Liver (tissue), 9 donors: ENCODE measurements around the gene DEDD. TPM values are rescaled to one million over a fixed set of nuclear protein-coding genes. Genes with fewer than 3 reads are reported as not detected.

Experiments used
- DNase-seq: peaks from one replicate; pipeline ENCODE4 v3.0.0-alpha.2; 2017; ENCODE audit warnings: low spot score
- H3K27ac ChIP-seq, 2 donors: one replicate each; pipeline ENCODE4 v1.7.0; 2013; ENCODE audit warnings: inconsistent platforms in 2 of 2, low read length in 2 of 2, control low read depth in 1 of 2, low read depth in 1 of 2, mild to moderate bottlenecking in 1 of 2
- H3K27me3 ChIP-seq, 4 donors: one replicate each; pipeline versions ENCODE4 v1.6.1 to v1.7.0; 2013; ENCODE audit warnings: low read length in 3 of 4, inconsistent platforms in 1 of 4, mild to moderate bottlenecking in 1 of 4, moderate library complexity in 1 of 4; ENCODE audit not compliant: control insufficient read depth in 4 of 4, insufficient read depth in 4 of 4
- H3K36me3 ChIP-seq, 4 donors: one replicate each; pipeline versions ENCODE4 v1.6.1 to v1.7.0; 2013; ENCODE audit warnings: low read length in 3 of 4, mild to moderate bottlenecking in 3 of 4, low read depth in 1 of 4, moderate library complexity in 1 of 4; ENCODE audit not compliant: control insufficient read depth in 4 of 4, insufficient read depth in 3 of 4
- H3K4me1 ChIP-seq, 4 donors: one replicate each; pipeline versions ENCODE4 v1.6.1 to v1.7.0; 2013; ENCODE audit warnings: low read length in 3 of 4, mild to moderate bottlenecking in 3 of 4, moderate library complexity in 1 of 4; ENCODE audit not compliant: control insufficient read depth in 4 of 4, insufficient read depth in 4 of 4
- H3K4me3 ChIP-seq, 3 donors: one replicate each; pipeline versions ENCODE4 v1.6.1 to v1.7.0; 2013; ENCODE audit warnings: low read length in 3 of 3, control low read depth in 1 of 3, low read depth in 1 of 3, mild to moderate bottlenecking in 1 of 3
- H3K9ac ChIP-seq, 2 donors: one replicate each; pipeline ENCODE4 v1.7.0; 2013; ENCODE audit warnings: low read length in 2 of 2, mild to moderate bottlenecking in 2 of 2, moderate library complexity in 2 of 2, control low read depth in 1 of 2, low read depth in 1 of 2
- H3K9me3 ChIP-seq, 4 donors: one replicate each; pipeline versions ENCODE4 v1.6.1 to v1.7.0; 2013; ENCODE audit warnings: low read length in 3 of 4; ENCODE audit not compliant: control insufficient read depth in 4 of 4
- ATF3 ChIP-seq: IDR thresholded peaks from 2 replicates; pipeline ENCODE4 v1.6.1; 2016; ENCODE audit warnings: antibody characterized with exemption
- CTCF ChIP-seq: fragments of 150-350 bp; IDR thresholded peaks from 2 replicates; pipeline ENCODE4 v1.5.1; 2017; ENCODE audit warnings: improper control_type of control experiment, low read depth, low read length; ENCODE audit not compliant: missing input control
- EGR1 ChIP-seq, 2 donors: IDR thresholded peaks; 2 replicates each; pipeline ENCODE4 v1.6.1; 2016 to 2018; ENCODE audit warnings: antibody characterized with exemption in 2 of 2, low read depth in 2 of 2
- FOXA1 ChIP-seq: IDR thresholded peaks from 2 replicates; pipeline ENCODE4 v1.6.1; 2016; ENCODE audit warnings: antibody characterized with exemption
- FOXA2 ChIP-seq: IDR thresholded peaks from 2 replicates; pipeline ENCODE4 v1.6.1; 2016; ENCODE audit warnings: antibody characterized with exemption
- GABPA ChIP-seq, 2 donors: IDR thresholded peaks in 1 of 2; conservative IDR thresholded peaks in 1 of 2; 2 replicates each; pipeline ENCODE4 v1.6.1; 2016; ENCODE audit warnings: antibody characterized with exemption in 2 of 2, mild to moderate bottlenecking in 1 of 2, moderate library complexity in 1 of 2
- JUND ChIP-seq, 2 donors: IDR thresholded peaks; 2 replicates each; pipeline ENCODE4 v1.6.1; 2016; ENCODE audit warnings: antibody characterized with exemption in 2 of 2
- MAX ChIP-seq: IDR thresholded peaks from 2 replicates; pipeline ENCODE4 v1.6.1; 2016; ENCODE audit warnings: antibody characterized with exemption
- NR2F2 ChIP-seq: IDR thresholded peaks from 2 replicates; pipeline ENCODE4 v1.6.1; 2016; ENCODE audit warnings: antibody characterized with exemption
- RAD21 ChIP-seq, 2 donors: IDR thresholded peaks; 2 replicates each; pipeline ENCODE4 v1.6.1; 2016; ENCODE audit warnings: antibody characterized with exemption in 2 of 2, mild to moderate bottlenecking in 2 of 2
- REST ChIP-seq: IDR thresholded peaks from 2 replicates; pipeline ENCODE4 v1.6.1; 2016; ENCODE audit warnings: antibody characterized with exemption, mild to moderate bottlenecking
- RXRA ChIP-seq, 2 donors: IDR thresholded peaks; 2 replicates each; pipeline ENCODE4 v1.6.1; 2017 to 2018; ENCODE audit warnings: antibody characterized with exemption in 2 of 2, mild to moderate bottlenecking in 1 of 2
- TAF1 ChIP-seq: conservative IDR thresholded peaks from 2 replicates; pipeline ENCODE4 v1.6.1; 2016; ENCODE audit warnings: antibody characterized with exemption, mild to moderate bottlenecking
- ZBTB33 ChIP-seq: IDR thresholded peaks from 2 replicates; pipeline ENCODE4 v1.6.1; 2016; ENCODE audit warnings: antibody characterized with exemption
- WGBS: extraction: QIAGEN DNeasy Blood & Tissue Kit; methylation state at CpG from one replicate; pipeline ENCODE4 v1.1.7; 2013; 5-methylcytosine and 5-hydroxymethylcytosine counted together
- polyA plus RNA-seq, 2 donors: library from polyadenylated mRNA; stranded (reverse) in 1 of 2; unstranded in 1 of 2; fragments of 200-250 nt in 1 of 2; fragments of >200 nt in 1 of 2; fragmentation: Nextera tagmentation in 1 of 2; extraction: Ambion mirVana in 1 of 2; gene quantifications; one replicate each; pipeline versions ENCODE4 v1.2.1 to v1.2.3, GENCODE V29; 2013 to 2015
- total RNA-seq, 2 donors: library from RNA; depleted of rRNA; stranded (reverse); fragments of >200 nt; gene quantifications; one replicate each; pipeline ENCODE4 v1.2.3, GENCODE V29; 2014
- donor health status: healthy.
- donor health status: healthy.
- donor health status: healthy.
- donor health status: healthy.
- donor health status: healthy.

The DEDD gene
- total and polyA plus RNA-seq, 4 donors: 13.8 to 17.7 (median 16.0) TPM

GRCh38 chr1:161171696-161172095 is 39.2 kb upstream of the DEDD start:
- no peak for TF ChIP-seq ZBTB33
- no peak for TF ChIP-seq NR2F2
- no peak for TF ChIP-seq CTCF
- TF ChIP-seq JUND (IDR thresholded peaks at IDR 0.05): no peak
- no peak for TF ChIP-seq GABPA (IDR thresholded peaks at IDR 0.05 in 1 of 2, conservative IDR thresholded peaks at IDR 0.05 in 1 of 2)
- TF ChIP-seq FOXA1: no peak
- TF ChIP-seq RAD21 (IDR thresholded peaks at IDR 0.05): no peak
- TF ChIP-seq TAF1: no peak
- peaks cover 2 to 46% (median 31%) of the 10 kb centered on the region in 4 donors for H3K36me3 ChIP-seq
- DNase-seq: no peak
- peaks cover 4 to 28% (median 24%) of the 10 kb centered on the region in 4 donors for H3K4me1 ChIP-seq
- no peak overlapping the region for H3K4me3 ChIP-seq
- no peak overlapping the region for H3K27ac ChIP-seq
- no peaks in the 10 kb centered on the region for H3K27me3 ChIP-seq
- H3K9ac ChIP-seq: no peak overlapping the region
- no peaks in the 10 kb centered on the region for H3K9me3 ChIP-seq
- WGBS: 88% methylated on average over 12 of the region's 12 CpGs

- no peak for DNase-seq
- Histone ChIP-seq H3K4me3 (no peak overlapping the region), H3K36me3 (peaks cover 2 to 46% (median 31%) of the 10 kb centered on the region in 4 donors), H3K4me1 (peaks cover 4 to 28% (median 22%) of the 10 kb centered on the region in 4 donors), H3K27me3 (no peaks in the 10 kb centered on the region), H3K9ac (no peak overlapping the region), H3K27ac (no peak overlapping the region), H3K9me3 (no peaks in the 10 kb centered on the region)
- WGBS: 73% methylated on average over 5 of the region's 5 CpGs
- TF ChIP-seq RXRA (IDR thresholded peaks at IDR 0.05) (no peak), FOXA2 (no peak), ATF3 (no peak), EGR1 (IDR thresholded peaks at IDR 0.05; ENCODE audit: low read depth in 2 of 2) (no peak), MAX (no peak), REST (no peak)
Measured at GRCh38 chr1:161171191-161171590, 38.7 kb upstream of the DEDD start.
